ENCODE results near the gene TMEM222.

The TMEM222 gene

DNA sequence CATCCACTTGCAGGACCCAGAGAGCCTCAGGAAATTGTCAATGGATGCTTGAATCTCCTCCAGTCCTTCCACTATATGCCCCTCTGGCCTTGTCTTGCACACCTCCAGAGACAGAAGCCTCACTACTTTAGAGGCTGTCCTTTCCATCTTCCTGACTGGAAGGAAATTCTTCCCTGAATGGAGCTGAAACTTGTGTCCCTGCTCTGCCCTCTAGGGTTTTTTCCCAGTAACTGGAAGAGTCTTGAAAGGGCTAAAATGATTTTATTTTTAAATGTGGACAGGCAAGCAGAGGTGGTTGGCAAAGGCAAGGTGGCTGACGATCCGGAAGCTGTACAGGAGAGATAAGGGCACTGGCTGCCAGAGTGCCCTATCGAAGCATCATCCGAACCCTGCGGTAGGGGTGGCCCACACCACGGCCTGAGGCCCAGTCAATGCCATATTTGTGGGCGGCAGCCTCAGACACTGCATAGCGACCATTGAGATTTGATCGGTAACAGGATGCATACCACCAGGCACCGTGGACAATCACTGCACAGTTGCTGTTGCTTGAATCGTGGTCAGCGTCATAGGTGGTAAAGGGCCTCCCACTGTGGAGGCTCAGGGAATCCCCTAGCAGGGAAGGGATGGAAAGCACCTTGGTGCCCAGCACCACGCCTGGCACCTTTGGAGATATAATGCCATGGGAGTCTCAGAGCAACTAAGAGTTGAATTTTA is 47.1 kb downstream of the TMEM222 start:
- no peak for DNase-seq (ENCODE audit: extremely low spot score)
- TF ChIP-seq HDGF (IDR thresholded peaks at IDR 0.05; ENCODE audit: borderline replicate concordance): no peak
- TF ChIP-seq FOXK2 (IDR thresholded peaks at IDR 0.05): no peak
- TF ChIP-seq NFRKB (IDR thresholded peaks at IDR 0.05): no peak
- TF ChIP-seq BHLHE40 (IDR thresholded peaks at IDR 0.05; ENCODE audit: borderline replicate concordance): no peak
- TF ChIP-seq FOXM1 (IDR thresholded peaks at IDR 0.05; ENCODE audit: borderline replicate concordance): no peak
- TF ChIP-seq, protein P1, sequence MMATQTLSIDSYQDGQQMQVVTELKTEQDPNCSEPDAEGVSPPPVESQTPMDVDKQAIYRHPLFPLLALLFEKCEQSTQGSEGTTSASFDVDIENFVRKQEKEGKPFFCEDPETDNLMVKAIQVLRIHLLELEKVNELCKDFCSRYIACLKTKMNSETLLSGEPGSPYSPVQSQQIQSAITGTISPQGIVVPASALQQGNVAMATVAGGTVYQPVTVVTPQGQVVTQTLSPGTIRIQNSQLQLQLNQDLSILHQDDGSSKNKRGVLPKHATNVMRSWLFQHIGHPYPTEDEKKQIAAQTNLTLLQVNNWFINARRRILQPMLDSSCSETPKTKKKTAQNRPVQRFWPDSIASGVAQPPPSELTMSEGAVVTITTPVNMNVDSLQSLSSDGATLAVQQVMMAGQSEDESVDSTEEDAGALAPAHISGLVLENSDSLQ (IDR thresholded peaks at IDR 0.05): no peak
- TF ChIP-seq ZNF384 (IDR thresholded peaks at IDR 0.05): no peak
- TF ChIP-seq SP1 (IDR thresholded peaks at IDR 0.05): no peak
- TF ChIP-seq ARNT (IDR thresholded peaks at IDR 0.05): no peak
- no peak for TF ChIP-seq FOXA1 (IDR thresholded peaks at IDR 0.05)
- no peak for TF ChIP-seq CTBP1 (IDR thresholded peaks at IDR 0.05; ENCODE audit: borderline replicate concordance)
- no peak for TF ChIP-seq SUZ12 (IDR thresholded peaks at IDR 0.05)
- no peak for TF ChIP-seq ELF4 (IDR thresholded peaks at IDR 0.05)
- TF ChIP-seq TARDBP (IDR thresholded peaks at IDR 0.05): no peak
- no peak for TF ChIP-seq L3MBTL2 (conservative IDR thresholded peaks at IDR 0.05)
- no peak for TF ChIP-seq LEF1 (IDR thresholded peaks at IDR 0.05; ENCODE audit: borderline replicate concordance)

GRCh38 chr1:27372022-27372807 is 50.3 kb downstream of the TMEM222 start:
- TF ChIP-seq ZNF384 (IDR thresholded peaks at IDR 0.05): no peak; the same call in 1 of the 2 replicates
- ChIA-PET CTCF (interaction anchor here (1.0 kb wide), 1 partner anchor 76 kb away, joined by 3 read pairs; no protein-coding TSS in a partner anchor), POLR2A (no interaction called here)
- DNase-seq (ENCODE audit: extremely low spot score): no peak

More for the DNA sequence above, 47.1 kb downstream of the TMEM222 start:
- ChIA-PET CTCF (interaction anchor here (0.6 to 3.8 kb wide), 4 partner anchors 12 to 83 kb away, joined by 3 to 25 read pairs (median 4); no protein-coding TSS in a partner anchor), POLR2A (no interaction called here)

DNA sequence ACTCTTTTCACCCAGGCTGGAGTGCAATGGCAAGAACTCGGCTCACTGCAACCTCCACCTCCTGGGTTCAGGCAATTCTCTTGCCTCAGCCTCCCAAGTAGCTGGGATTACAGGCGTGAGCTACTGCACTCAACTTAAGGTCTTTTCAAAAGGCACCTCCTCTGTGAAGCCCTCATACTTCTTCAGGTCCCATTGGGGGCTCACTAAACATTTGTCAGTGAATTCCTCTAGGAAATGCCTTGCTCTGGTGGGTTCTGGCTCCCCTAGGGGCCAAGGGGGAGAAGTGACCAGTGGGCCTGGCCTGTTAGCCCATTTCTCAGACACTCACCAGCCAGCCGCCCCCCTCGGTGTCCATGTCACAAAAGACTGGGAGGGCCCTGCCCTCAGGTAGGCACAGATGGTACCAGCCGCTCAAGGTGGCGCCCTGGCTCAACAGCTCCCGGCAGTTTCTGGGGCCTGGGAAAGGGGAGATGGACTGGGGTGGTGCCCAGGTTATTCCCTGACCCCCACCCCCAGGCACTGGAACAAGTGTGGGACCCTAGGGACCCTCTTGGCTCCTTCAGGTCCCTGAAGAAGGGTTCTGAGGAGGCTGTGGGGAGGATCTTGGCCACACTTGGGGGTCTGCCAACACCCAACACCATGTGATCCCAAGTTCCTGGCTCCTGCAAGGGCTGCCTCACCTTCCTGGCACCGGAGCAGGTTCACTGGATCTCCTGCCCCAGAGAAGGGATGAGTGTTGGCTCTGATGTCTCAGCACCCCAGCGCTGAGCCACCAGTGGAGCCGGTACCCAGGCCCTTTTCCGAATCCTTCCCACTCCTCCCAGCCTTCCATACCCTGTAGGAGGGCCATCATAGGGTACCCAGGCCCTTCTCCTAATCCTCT is 51.1 kb downstream of the TMEM222 start:
- POLR2A ChIA-PET: no interaction called here
- TF ChIP-seq L3MBTL2 (conservative IDR thresholded peaks at IDR 0.05): no peak
- TF ChIP-seq TARDBP (IDR thresholded peaks at IDR 0.05): no peak
- no peak for TF ChIP-seq SP1 (IDR thresholded peaks at IDR 0.05)
- no peak for TF ChIP-seq LEF1 (IDR thresholded peaks at IDR 0.05; ENCODE audit: borderline replicate concordance)
- TF ChIP-seq ZNF384 (IDR thresholded peaks at IDR 0.05): no peak
- no peak for TF ChIP-seq FOXK2 (IDR thresholded peaks at IDR 0.05)
- no peak for TF ChIP-seq SUZ12 (IDR thresholded peaks at IDR 0.05)
- no peak for TF ChIP-seq CTBP1 (IDR thresholded peaks at IDR 0.05; ENCODE audit: borderline replicate concordance)
- TF ChIP-seq FOXA1 (IDR thresholded peaks at IDR 0.05): no peak
- TF ChIP-seq ARNT (IDR thresholded peaks at IDR 0.05): no peak
- TF ChIP-seq NFRKB (IDR thresholded peaks at IDR 0.05): no peak
- CTCF ChIA-PET: no interaction called here

DNA sequence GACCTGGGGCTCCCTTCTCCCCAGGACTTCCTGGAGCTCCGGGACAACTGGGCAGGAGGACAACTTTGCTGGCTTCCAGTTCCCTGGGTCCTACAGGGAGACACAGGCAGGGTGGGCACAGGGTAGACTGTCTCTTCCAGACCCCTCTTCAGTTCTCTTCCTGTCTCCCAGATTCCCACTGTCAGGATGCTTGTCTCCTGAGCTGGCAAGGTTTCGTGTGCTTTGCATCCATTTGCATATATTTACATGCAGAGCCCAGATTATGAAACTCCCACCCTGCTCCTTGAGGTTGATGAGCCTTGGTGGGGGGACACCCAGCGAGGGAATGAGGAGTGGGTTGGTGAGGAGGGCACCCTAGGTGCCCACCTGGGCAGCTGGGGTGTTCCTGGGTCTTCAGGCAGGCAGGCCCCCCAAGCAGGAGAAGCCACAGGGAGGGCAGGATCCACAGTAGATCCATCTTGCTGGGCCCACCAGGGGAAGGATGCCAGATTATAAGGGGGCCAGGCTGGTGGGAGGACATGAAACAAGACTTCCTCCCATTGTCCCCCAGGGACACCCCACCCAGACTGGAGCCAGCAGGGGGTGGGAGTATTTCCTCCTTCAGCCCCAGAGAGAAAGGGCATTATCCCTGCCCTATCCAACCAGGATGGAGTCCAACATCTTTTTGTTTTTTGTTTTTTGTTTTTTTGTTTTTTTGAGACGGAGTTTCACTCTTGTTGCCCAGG is 52.6 kb downstream of the TMEM222 start, which contains the start of gene FCN3:
TSS of gene FCN3 (minus strand) at position 463 of the 725 bp plus-strand sequence. CDS start at position 457, 6 bp downstream.
- POLR2A ChIA-PET: interaction anchor here (0.9 to 1.7 kb wide), 2 partner anchors 8 to 9 kb away, joined by 3 to 6 read pairs; partner anchors contain the start of gene MAP3K6
- CTCF ChIA-PET: no interaction called here
- TF ChIP-seq, protein P1 (IDR thresholded peaks at IDR 0.05): no peak
- TF ChIP-seq LEF1 (IDR thresholded peaks at IDR 0.05; ENCODE audit: borderline replicate concordance) (no peak), SUZ12 (IDR thresholded peaks at IDR 0.05) (no peak), TARDBP (IDR thresholded peaks at IDR 0.05) (no peak)
- no peak for DNase-seq (ENCODE audit: extremely low spot score)

More for the DNA sequence above, 51.1 kb downstream of the TMEM222 start:
- DNase-seq (ENCODE audit: extremely low spot score): peak; percentile 51

- DNase-seq (ENCODE audit: extremely low spot score): no peak
- ChIA-PET POLR2A (interaction anchor here (1.4 kb wide), 1 partner anchor 11 kb away, joined by 6 read pairs; the partner anchor contains the start of gene MAP3K6), CTCF (interaction anchor here (0.6 to 1.1 kb wide), 2 partner anchors 10 kb away, joined by 4 to 7 read pairs; no protein-coding TSS in a partner anchor)
- TF ChIP-seq FOXM1 (IDR thresholded peaks at IDR 0.05; ENCODE audit: borderline replicate concordance) (no peak), NFRKB (IDR thresholded peaks at IDR 0.05) (no peak), FOXK2 (IDR thresholded peaks at IDR 0.05) (no peak), HDGF (IDR thresholded peaks at IDR 0.05; ENCODE audit: borderline replicate concordance) (no peak)
These were observed 56.0 kb downstream of the TMEM222 start for GRCh38 chr1:27377760-27378495.

All from HEK293T (cell line).